DLD1 (cell line): ENCODE results near the gene UBE2L5.

Experiments
- in situ Hi-C: cut with HindIII; loops from 2 replicates; pipeline ENCODE4 v1.10.0; 2017; ENCODE audit warnings: low sequenced_read_pairs

The UBE2L5 gene

GRCh38 chr13:30466841-30467252 is 44.6 kb downstream of the UBE2L5 start:
- in situ Hi-C loops: no loop called here

DNA sequence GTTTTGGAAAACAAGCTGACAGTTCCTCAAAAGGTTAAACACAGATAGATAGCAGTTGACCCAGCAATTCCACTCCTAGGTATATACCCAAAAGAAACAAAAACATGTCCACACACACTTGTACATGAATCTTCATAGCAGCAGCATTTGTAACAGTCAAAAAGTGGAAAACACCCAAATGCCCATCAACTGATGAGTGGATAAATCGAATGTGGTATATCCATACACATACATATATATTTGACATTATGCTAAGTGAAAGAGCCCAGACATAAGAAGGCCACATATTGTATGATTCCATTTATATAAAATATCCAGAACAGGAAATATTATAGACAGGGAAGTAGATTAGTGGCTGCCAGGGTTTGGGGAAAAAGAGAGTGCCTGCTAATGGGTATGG is 51.4 kb downstream of the UBE2L5 start:
- in situ Hi-C loops: no loop called here

DNA sequence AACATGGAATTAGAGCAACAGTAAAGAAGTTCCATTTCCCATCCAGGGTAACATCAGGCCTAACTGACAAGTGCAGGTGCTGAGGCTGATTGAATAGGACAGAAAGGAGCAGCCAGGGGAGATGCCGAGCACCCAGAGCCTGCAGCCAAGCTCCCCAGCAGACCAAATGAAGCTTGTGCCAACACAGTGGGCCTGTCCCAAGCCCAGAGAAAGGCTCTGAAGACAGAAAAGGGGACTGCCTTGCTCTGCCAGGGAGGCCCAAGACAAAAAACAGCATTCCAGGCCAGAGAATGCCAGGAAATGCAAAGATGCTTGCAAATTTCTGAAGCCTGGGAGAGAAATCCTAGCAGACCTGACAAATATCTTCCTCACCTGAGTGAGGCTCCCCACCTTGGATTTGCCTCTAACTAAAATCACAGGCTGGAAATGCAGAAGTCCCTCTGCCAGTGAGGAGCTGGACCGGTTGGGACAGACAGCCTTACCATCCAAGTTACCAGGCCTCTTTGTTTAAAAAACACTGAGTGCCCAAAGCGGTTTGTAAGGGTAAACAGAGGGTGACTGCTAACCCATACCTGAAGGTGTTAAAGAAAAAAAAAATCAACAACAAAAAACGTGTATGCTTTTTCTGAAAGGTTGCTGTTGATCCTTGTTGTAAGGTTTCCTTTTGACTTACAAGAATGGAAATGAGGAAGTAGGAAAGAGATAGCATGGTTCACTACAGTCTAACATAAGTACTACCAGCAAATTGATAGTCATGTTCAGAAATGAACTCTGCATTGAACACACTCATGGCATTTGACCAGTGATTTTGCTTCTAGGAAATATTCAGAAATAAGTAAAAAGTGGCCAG is 55.3 kb downstream of the UBE2L5 start:
- in situ Hi-C loops: no loop called here
